ENCODE measurements around the gene PHLDB1. TPM values are rescaled to one million over a fixed set of nuclear protein-coding genes. Genes with fewer than 3 reads are reported as not detected.

Gene PHLDB1
- total RNA-seq, 1 donor from 2014 or later = 63.1 TPM

GRCh38 chr11:118628861-118629549 lies 21.6 kb downstream of the PHLDB1 start:
- Mint-ChIP-seq H3K27me3 (no peaks in the 10 kb centered on the region), H3K36me3 (peaks cover 4% of the 10 kb centered on the region), H3K4me3 (no peak overlapping the region), H3K9me3 (no peaks in the 10 kb centered on the region), H3K27ac (no peak overlapping the region), H3K4me1 (ENCODE audit: unreplicated experiment) (peaks cover 2% of the 10 kb centered on the region)
- no peak for TF ChIP-seq CTCF (conservative IDR thresholded peaks at IDR 0.05)
- no peak for DNase-seq (ENCODE audit: extremely low spot score, unreplicated experiment)

- Mint-ChIP-seq H3K27me3 (no peaks in the 10 kb centered on the region), H3K4me1 (ENCODE audit: unreplicated experiment) (peaks cover 8% of the 10 kb centered on the region), H3K4me3 (no peak overlapping the region), H3K36me3 (peaks cover 4% of the 10 kb centered on the region), H3K9me3 (no peaks in the 10 kb centered on the region), H3K27ac (no peak overlapping the region)
- DNase-seq (ENCODE audit: extremely low spot score, unreplicated experiment) = no peak
- TF ChIP-seq CTCF (conservative IDR thresholded peaks at IDR 0.05) = no peak
These were observed 22.6 kb downstream of the PHLDB1 start for GRCh38 chr11:118629761-118630661.

- Mint-ChIP-seq H3K36me3 (peaks cover 10% of the 10 kb centered on the region), H3K27me3 (no peaks in the 10 kb centered on the region), H3K4me1 (ENCODE audit: unreplicated experiment) (peaks cover 18% of the 10 kb centered on the region), H3K4me3 (no peak overlapping the region), H3K9me3 (no peaks in the 10 kb centered on the region), H3K27ac (no peak overlapping the region)
- no peak for DNase-seq (ENCODE audit: extremely low spot score, unreplicated experiment)
- TF ChIP-seq CTCF (conservative IDR thresholded peaks at IDR 0.05) = no peak
These were observed 23.9 kb downstream of the PHLDB1 start for GRCh38 chr11:118631142-118631909.

GRCh38 chr11:118632577-118633318 lies 25.3 kb downstream of the PHLDB1 start:
- no peak for DNase-seq (ENCODE audit: extremely low spot score, unreplicated experiment)
- H3K27ac Mint-ChIP-seq = no peak overlapping the region
- no peaks in the 10 kb centered on the region for H3K9me3 Mint-ChIP-seq
- no peak overlapping the region for H3K4me3 Mint-ChIP-seq
- H3K36me3 Mint-ChIP-seq = peaks cover 14% of the 10 kb centered on the region
- TF ChIP-seq CTCF (conservative IDR thresholded peaks at IDR 0.05) = no peak
- H3K4me1 Mint-ChIP-seq (ENCODE audit: unreplicated experiment) = peaks cover 19% of the 10 kb centered on the region
- H3K27me3 Mint-ChIP-seq = no peaks in the 10 kb centered on the region

- Mint-ChIP-seq H3K4me1 (ENCODE audit: unreplicated experiment) (peaks cover 19% of the 10 kb centered on the region), H3K36me3 (peaks cover 17% of the 10 kb centered on the region), H3K27ac (no peak overlapping the region), H3K27me3 (no peaks in the 10 kb centered on the region), H3K4me3 (no peak overlapping the region), H3K9me3 (no peaks in the 10 kb centered on the region)
- no peak for DNase-seq (ENCODE audit: extremely low spot score, unreplicated experiment)
- TF ChIP-seq CTCF (conservative IDR thresholded peaks at IDR 0.05) = no peak
These were observed 25.9 kb downstream of the PHLDB1 start for GRCh38 chr11:118633319-118633690.

Data from type B pancreatic cell (in vitro differentiated cells).